GM19452 (cell line): ENCODE results near the gene LCNL1.
A peak's percentile ranks its signal among the peaks of the same experiment; 100 is the strongest.
"Not testable (repeated sequence)": the region's sequence is repeated elsewhere in the genome, so short reads cannot be mapped to it uniquely, and the experiment has no call there.

ENCODE experiments used
- ATAC-seq: cut with Tn5 transposase; IDR thresholded peaks from one replicate; pipeline ENCODE4 v1.9.1; 2021; ENCODE audit not compliant: unreplicated experiment

Gene LCNL1

GRCh38 chr9:137021979-137022661 lies 39.3 kb downstream of the LCNL1 start:
- no peak for ATAC-seq

DNA sequence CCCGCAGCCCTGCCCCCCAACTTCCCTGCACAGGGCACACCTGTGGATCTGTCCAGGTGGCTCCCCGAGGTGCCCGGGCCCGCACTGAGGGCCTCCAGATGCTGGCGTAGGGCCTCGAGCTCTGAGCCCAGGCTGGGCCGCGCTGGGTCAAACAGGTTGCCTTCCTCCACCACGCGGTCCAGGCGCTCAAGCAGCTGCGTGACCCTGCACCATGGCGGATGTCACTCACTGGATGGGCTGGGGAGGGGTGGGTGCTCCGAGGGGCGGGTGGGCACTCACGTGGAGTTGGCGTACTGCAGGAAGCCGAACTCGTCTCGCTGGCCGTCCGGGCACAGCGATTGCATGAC lies 39.8 kb downstream of the LCNL1 start:
- ATAC-seq: no peak

- no peak for ATAC-seq
Measured at GRCh38 chr9:137023157-137023556, 40.4 kb downstream of the LCNL1 start.

DNA sequence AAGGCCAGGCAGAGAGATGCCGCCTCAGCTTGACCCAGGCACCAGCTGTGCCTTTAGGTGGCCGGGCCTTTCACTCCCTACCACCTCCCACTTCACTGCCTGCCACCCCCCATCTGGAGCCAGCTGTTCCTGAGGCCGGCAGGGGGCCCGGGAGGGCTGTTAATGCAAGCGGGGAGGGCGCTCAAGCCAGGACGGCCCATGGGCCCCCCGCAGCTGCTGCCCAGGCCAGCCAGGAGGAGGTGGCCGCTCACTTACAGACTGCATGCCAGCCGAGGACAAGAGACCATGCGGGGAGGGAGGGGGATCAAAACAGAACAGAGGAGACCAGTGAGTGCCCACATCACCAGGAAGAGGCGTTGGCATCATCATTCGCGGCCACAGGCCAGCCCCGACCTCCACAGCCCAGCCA lies 40.8 kb downstream of the LCNL1 start:
- ATAC-seq: no peak

DNA sequence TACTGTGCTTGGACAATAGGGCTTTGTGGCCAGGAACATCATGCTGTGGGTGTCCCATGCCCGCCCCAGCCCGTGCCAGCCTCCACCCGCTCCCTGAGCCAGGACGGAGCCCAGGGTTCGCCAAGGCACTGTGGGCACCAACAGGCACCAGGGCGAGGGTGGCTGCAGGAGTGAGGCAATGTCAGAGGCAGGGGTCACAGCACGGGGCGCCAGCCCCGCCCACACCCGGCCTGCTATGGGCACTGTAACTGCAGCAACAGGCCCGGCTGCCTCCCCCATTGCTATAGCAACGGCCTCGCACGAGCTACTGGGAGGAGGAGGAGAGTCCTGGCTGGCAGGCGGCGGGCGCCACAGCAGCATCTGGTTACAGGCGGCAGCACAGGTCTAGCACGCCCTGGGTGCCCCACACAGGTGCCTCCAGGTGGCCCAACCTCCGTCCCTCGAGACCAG lies 42.7 kb downstream of the LCNL1 start:
- ATAC-seq: no peak

- no peak for ATAC-seq
Measured at GRCh38 chr9:137026384-137026783, 43.6 kb downstream of the LCNL1 start.

- ATAC-seq: no peak
Measured at GRCh38 chr9:137026828-137027227, 44.0 kb downstream of the LCNL1 start.

GRCh38 chr9:137027369-137028262 lies 44.8 kb downstream of the LCNL1 start, which contains the start of gene ABCA2:
Gene ABCA2, minus strand, starts transcription at chr9:137028237. Its CDS starts 97 bp downstream, at chr9:137028140.
- ATAC-seq: no peak

GRCh38 chr9:137028263-137029057 lies 45.7 kb downstream of the LCNL1 start:
- ATAC-seq: peak; percentile 37

DNA sequence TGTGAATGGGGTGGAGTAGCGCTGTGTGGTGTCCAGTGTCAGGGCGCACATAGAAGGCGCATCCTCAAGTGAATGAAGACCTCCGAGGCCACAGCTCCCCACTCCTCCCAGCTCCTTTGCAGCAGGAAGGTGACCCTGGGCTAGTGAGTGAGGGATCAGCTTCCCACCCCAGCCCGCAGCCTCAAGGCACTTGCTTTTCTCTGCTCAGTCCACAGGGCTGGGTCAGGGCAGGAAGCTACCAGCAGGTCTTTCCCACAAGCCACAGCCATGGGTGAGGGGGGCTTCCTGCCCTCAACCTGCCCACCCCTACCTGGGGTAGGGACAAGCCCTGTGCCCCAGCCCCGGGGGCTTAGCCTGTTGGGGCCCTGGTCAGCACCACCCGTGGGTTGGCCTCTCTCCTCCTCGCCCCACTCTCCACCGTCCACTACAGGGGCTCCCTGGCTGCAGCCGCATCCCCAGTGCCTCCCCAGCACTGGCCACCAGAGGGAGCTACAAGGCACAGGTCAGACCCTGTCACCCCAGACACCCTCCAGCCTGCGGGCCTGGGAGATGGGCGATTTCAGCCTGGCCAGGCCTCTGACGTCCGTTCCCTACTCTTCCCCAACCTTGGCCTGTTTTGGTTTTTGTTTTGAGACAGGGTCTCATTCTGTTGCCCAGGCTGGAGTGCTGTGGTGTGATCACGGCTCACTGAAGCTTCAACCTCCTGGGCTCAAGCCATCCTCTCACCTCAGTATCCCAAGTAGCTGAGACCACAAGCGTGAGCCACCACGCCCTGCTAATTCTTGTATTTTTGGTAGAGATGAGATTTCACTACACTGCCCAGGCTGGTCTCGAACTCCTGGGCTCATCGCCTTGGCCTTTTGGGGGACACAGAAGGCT lies 46.5 kb downstream of the LCNL1 start:
- ATAC-seq: no peak

DNA sequence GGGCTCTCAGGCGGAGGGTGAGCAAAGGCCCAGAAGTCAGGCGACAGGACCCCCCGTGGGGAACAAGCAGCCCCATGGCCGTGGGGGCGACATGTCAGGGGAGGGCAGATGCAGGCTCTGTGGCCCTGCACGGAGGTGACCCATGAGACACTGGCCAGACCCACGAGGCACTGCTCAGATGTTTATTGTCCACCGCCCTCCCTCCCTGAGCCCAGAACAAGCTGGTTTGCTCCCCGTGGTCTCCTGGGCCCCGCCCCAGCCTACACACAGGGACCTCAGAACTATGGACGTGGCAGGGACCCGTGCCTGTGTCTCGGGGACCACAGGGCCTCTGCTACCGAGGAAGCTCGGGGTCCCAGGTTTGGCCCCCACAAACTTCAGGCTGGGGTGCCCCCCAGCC lies 47.2 kb downstream of the LCNL1 start:
- ATAC-seq: no peak

GRCh38 chr9:137030538-137031527 lies 48.0 kb downstream of the LCNL1 start:
- no peak for ATAC-seq

- no peak for ATAC-seq
Measured at GRCh38 chr9:137031904-137032640, 49.3 kb downstream of the LCNL1 start, which contains the start of gene FUT7. Gene FUT7, minus strand, starts transcription at chr9:137032088. Its CDS starts 97 bp downstream, at chr9:137031991.

DNA sequence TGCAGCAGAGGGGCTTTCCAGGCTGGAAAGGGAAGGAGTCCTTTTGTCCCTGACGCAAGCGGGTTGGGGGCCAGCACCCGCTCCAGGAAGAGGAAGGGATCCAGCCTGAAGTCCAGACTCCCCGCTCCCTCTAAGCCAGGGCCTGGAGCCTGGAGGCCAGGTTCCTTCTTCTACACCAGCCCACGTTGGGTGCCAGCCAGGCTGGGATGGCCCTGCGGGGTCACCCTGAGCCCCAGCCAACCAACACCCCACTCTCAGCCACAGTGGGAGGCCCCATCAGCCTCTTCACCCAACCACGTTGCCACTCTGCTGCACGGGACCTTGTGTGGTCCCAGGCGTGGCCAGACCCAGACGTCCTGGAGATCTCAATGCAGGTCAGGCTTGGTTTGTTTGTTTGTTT lies 50.1 kb downstream of the LCNL1 start:
- no peak for ATAC-seq

DNA sequence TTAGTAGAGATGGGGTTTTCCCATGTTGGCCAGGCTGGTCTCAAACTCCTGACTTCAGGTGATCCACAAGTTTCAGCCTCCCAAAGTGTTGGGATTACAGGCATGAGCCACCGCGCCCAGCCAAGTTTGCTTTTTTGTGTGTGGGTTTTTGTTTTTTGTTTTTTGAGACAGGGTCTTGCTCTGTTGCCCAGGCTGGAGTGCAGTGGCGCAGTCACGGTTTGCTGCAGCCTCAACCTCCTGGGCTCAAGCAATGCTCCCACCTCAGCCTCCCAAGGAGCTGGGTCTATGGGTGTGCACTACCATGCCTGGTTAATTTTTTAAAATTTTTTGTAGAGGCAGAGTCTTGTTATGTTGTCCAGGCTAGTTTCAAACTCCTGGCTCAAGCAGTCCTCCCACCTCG lies 50.7 kb downstream of the LCNL1 start:
- not testable (repeated sequence) for ATAC-seq

DNA sequence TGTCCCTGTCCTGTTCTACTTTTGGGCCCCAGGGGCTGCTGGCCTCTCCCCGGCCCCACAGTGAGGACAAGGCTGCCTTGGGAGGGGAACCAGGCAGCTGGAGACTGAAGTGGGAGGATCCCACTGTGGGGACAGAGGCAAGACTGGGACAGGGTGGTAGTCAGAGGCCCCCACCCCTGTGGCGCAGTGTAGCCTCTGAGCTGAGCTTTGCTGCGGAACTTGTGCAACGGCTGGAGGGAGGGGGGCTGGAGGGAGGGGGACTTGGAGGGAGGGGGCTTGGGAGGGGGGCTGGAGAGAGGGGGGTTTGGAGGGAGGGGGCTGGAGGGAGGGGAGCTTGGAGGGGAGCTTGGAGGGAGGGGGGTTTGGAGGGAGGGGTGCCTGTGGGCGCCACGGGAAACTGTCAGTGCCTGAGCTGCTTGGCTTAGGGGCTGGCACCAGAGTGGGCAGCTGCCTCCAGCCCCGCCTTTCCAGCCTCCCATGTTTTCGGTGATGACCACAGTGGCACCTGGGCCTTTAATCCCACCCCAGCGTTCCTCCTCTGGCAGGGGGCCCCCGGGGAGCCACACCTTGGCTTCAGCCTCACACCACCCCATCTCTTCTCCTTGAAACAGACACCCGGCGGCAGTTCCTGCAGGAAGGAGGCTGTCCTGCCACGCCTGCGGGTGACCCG lies 51.4 kb downstream of the LCNL1 start:
- ATAC-seq: no peak

- ATAC-seq: no peak
Measured at GRCh38 chr9:137034709-137035506, 52.1 kb downstream of the LCNL1 start.
